WTC11 (cell line): ENCODE data around the gene ZNF598. TPM values are rescaled to one million over a fixed set of nuclear protein-coding genes. Genes with fewer than 3 reads are reported as not detected.

Source experiments
- ATAC-seq: fragments of 200-7000 bp; cut with Tn5 transposase; 2 replicates; pipeline ENCODE4 v1.10.0; 2021; ENCODE audit warnings: mild to moderate bottlenecking, moderate library complexity
- CTCF ChIA-PET: fragments of 300-600 bp; sonication (Branson Sonifier 250); formaldehyde crosslinking; loops from one replicate; lab custom pipeline; 2021; ENCODE audit warnings: antibody characterized with exemption; lab: Charles Lee
- POLR2A ChIA-PET: fragments of 350-600 bp; sonication (Branson Sonifier 250); formaldehyde crosslinking; loops from one replicate; lab custom pipeline; 2021; ENCODE audit warnings: antibody characterized with exemption; lab: Charles Lee
- DNase-seq: peaks from one replicate; pipeline ENCODE4 v3.0.0; 2021; ENCODE audit warnings: low spot score
- H3K27ac Mint-ChIP-seq: 2 replicates; pipeline ENCODE4 v1.8.0; 2021; ENCODE audit warnings: mixed read lengths
- H3K27me3 Mint-ChIP-seq: 2 replicates; pipeline ENCODE4 v1.8.0; 2021; ENCODE audit warnings: low read depth, mild to moderate bottlenecking, moderate library complexity, mixed read lengths
- H3K36me3 Mint-ChIP-seq: 2 replicates; pipeline ENCODE4 v1.8.0; 2021; ENCODE audit warnings: mixed read lengths
- H3K4me1 Mint-ChIP-seq: 2 replicates; pipeline ENCODE4 v1.8.0; 2022; ENCODE audit warnings: mixed read lengths
- H3K4me3 Mint-ChIP-seq: 2 replicates; pipeline ENCODE4 v1.8.0; 2021; ENCODE audit warnings: mild to moderate bottlenecking, moderate library complexity, mixed read lengths
- H3K9me3 Mint-ChIP-seq: 2 replicates; pipeline ENCODE4 v1.8.0; 2021; ENCODE audit warnings: mixed read lengths
- CBFB ChIP-seq: sonication (generic); formaldehyde crosslinking; IDR thresholded peaks from 2 replicates; pipeline ENCODE4 v1.8.1; 2022; ENCODE audit warnings: mild to moderate bottlenecking, low read depth, missing genetic modification reagents
- E2F5 ChIP-seq: sonication (generic); formaldehyde crosslinking; IDR thresholded peaks from 2 replicates; pipeline ENCODE4 v1.8.1; 2022; ENCODE audit warnings: mild to moderate bottlenecking, moderate library complexity, missing genetic modification reagents
- ESRRA ChIP-seq: sonication (generic); formaldehyde crosslinking; IDR thresholded peaks from 2 replicates; pipeline ENCODE4 v1.8.1; 2022; ENCODE audit warnings: mild to moderate bottlenecking, missing genetic modification reagents, borderline replicate concordance
- NFATC4 ChIP-seq: fragments of 250-450 bp; sonication (Bioruptor Pico); IDR thresholded peaks from 2 replicates; pipeline ENCODE4 v1.9.0; 2021; ENCODE audit warnings: mild to moderate bottlenecking
- NR1H2 ChIP-seq: sonication (generic); formaldehyde crosslinking; IDR thresholded peaks from 2 replicates; pipeline ENCODE4 v1.9.0; 2021; ENCODE audit warnings: mild to moderate bottlenecking, moderate library complexity, missing genetic modification reagents
- RORB ChIP-seq: fragments of 250-450 bp; sonication (Bioruptor Pico); IDR thresholded peaks from 2 replicates; pipeline ENCODE4 v1.9.0; 2021; ENCODE audit warnings: mild to moderate bottlenecking
- ZBTB21 ChIP-seq: sonication (generic); formaldehyde crosslinking; IDR thresholded peaks from 2 replicates; pipeline ENCODE4 v1.8.1; 2023; ENCODE audit warnings: mild to moderate bottlenecking, missing genetic modification reagents, borderline replicate concordance
- ZNF138 ChIP-seq: sonication (generic); formaldehyde crosslinking; conservative IDR thresholded peaks from 2 replicates; pipeline ENCODE4 v1.8.1; 2022; ENCODE audit warnings: mild to moderate bottlenecking, moderate library complexity, missing genetic modification reagents
- ZNF263 ChIP-seq: sonication (generic); formaldehyde crosslinking; IDR thresholded peaks from 2 replicates; pipeline ENCODE4 v1.8.1; 2022; ENCODE audit warnings: low read depth, mild to moderate bottlenecking, moderate library complexity, missing genetic modification reagents
- ZNF317 ChIP-seq: sonication (generic); formaldehyde crosslinking; IDR thresholded peaks from 2 replicates; pipeline ENCODE4 v1.8.1; 2023; ENCODE audit warnings: low read depth, mild to moderate bottlenecking, moderate library complexity, missing genetic modification reagents, borderline replicate concordance
- ZNF512 ChIP-seq: sonication (generic); formaldehyde crosslinking; IDR thresholded peaks from 2 replicates; pipeline ENCODE4 v1.8.1; 2022; ENCODE audit warnings: missing genetic modification reagents, borderline replicate concordance
- total RNA-seq: library from RNA; stranded (reverse); gene quantifications from 3 replicates; pipeline ENCODE4 v1.2.3, GENCODE V29; 2021
- TF ChIP-seq, protein P1 (sequence below): fragments of 250-450 bp; sonication (Bioruptor Pico); conservative IDR thresholded peaks from 2 replicates; pipeline ENCODE4 v1.9.0; 2021; ENCODE audit warnings: mild to moderate bottlenecking
- TF ChIP-seq, protein P2 (sequence below): fragments of 250-450 bp; sonication (Bioruptor Pico); IDR thresholded peaks from 2 replicates; pipeline ENCODE4 v1.8.0; 2021; ENCODE audit warnings: mild to moderate bottlenecking
- TF ChIP-seq, protein P3 (sequence below): fragments of 200-600 bp; IDR thresholded peaks from 2 replicates; pipeline ENCODE4 v1.8.0; 2022; ENCODE audit warnings: antibody characterized with exemption
- TF ChIP-seq, protein P4 (sequence below): sonication (generic); formaldehyde crosslinking; IDR thresholded peaks from 2 replicates; pipeline ENCODE4 v1.8.1; 2022; ENCODE audit warnings: low read depth, mild to moderate bottlenecking, moderate library complexity, missing genetic modification reagents, borderline replicate concordance
- TF ChIP-seq, protein P5 (sequence below): sonication (generic); formaldehyde crosslinking; conservative IDR thresholded peaks from 2 replicates; pipeline ENCODE4 v1.8.1; 2022; ENCODE audit warnings: mild to moderate bottlenecking, missing genetic modification reagents
- TF ChIP-seq, protein P6 (sequence below): fragments of 250-450 bp; sonication (Bioruptor Pico); IDR thresholded peaks from 2 replicates; pipeline ENCODE4 v2.1.2; 2022; ENCODE audit warnings: mild to moderate bottlenecking, moderate library complexity
- TF ChIP-seq, protein P7 (sequence below): fragments of 250-450 bp; sonication (Bioruptor Pico); IDR thresholded peaks from 2 replicates; pipeline ENCODE4 v1.9.0; 2021; ENCODE audit warnings: mild to moderate bottlenecking

Gene ZNF598
- total RNA-seq, 1 experiment from 2014 or later = 66.4 TPM

GRCh38 chr16:2042171-2042985 is 32.8 kb upstream of the ZNF598 start (continued):
- TF ChIP-seq, protein P1, sequence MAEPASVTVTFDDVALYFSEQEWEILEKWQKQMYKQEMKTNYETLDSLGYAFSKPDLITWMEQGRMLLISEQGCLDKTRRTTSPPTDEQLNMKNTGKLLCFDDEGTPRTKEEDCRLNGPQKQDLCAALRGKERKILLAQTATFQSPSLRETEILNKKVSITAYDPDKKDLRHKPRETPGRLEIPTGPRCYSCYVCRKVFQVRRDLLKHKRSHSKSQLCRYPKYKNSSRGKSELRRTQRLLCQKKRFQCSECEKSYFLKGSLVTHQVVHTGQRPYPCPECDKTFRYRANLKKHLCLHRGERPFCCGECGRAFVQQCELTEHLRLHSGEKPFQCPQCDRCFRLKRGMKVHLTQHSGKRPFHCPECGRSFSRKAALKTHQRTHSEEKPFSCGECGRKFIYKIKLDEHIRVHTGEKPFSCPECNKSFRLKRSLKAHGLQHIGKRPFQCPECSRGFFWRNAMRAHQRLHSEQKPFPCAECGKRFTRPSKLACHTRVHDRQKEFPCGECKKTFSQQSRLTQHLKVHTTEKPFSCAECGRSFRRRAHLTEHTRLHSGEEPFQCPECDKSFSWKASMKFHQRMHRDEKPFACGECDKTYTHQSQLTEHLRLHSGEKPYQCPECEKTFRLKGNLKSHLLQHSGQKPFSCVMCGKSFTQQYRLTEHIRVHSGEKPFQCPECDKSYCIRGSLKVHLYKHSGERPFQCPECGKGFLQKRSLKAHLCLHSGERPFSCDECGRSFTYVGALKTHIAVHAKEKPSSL (CRISPR knock-in tag) = no peak
- TF ChIP-seq CBFB (CRISPR knock-in tag) = no peak
- no peak for TF ChIP-seq ZNF317 (CRISPR knock-in tag)

DNA sequence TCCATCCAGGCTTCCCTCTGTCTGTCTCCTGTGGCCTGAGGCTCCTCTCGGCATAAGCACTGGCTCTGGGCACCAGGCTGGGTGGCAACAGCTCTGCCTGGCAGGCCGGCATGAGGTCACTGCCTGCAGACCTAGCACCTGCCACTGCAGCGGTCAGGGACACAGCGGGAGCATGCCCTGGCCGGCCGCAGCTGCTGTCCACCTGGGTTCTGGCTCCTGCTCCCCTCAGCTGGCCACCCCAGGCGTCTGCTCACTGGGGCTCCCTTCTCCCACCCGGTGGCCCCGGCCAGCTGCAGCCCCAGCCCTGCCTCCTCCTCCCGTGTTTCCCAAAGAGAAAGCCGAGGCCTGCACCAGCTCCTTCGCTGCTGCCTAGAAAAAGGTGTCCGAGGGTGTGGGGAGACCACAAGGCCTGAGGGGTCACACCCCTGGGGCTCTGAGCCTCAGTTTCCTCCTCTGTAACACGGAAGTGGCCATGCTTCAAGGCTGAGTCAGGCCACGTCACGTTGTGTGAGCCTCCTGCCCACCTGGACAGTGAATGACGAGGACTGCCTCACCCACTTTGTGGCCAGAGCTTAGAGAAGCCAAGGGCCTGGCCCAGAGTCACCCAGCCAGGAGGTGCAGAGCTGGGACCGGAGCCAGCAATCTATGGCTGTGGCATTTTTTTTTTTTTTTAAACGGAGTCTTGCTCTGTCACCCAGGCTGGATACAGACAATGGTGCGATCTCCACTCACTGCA is 31.3 kb upstream of the ZNF598 start:
- Mint-ChIP-seq H3K4me3 (no peak overlapping the region), H3K9me3 (no peaks in the 10 kb centered on the region), H3K4me1 (no peaks in the 10 kb centered on the region), H3K27ac (no peak overlapping the region), H3K36me3 (no peaks in the 10 kb centered on the region; the same call in 1 of the 2 replicates), H3K27me3 (no peaks in the 10 kb centered on the region)
- no peak for ATAC-seq
- ChIA-PET POLR2A (no interaction called here), CTCF (interaction anchor here (0.6 to 3.0 kb wide), 7 partner anchors 11 to 114 kb away, joined by 3 to 11 read pairs (median 3); no protein-coding TSS in a partner anchor)
- DNase-seq = no peak
- TF ChIP-seq, protein P2, sequence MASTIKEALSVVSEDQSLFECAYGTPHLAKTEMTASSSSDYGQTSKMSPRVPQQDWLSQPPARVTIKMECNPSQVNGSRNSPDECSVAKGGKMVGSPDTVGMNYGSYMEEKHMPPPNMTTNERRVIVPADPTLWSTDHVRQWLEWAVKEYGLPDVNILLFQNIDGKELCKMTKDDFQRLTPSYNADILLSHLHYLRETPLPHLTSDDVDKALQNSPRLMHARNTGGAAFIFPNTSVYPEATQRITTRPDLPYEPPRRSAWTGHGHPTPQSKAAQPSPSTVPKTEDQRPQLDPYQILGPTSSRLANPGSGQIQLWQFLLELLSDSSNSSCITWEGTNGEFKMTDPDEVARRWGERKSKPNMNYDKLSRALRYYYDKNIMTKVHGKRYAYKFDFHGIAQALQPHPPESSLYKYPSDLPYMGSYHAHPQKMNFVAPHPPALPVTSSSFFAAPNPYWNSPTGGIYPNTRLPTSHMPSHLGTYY (CRISPR knock-in tag) = no peak
- TF ChIP-seq ZNF512 (CRISPR knock-in tag) (no peak), ZNF138 (CRISPR knock-in tag) (no peak), RORB (CRISPR knock-in tag) (no peak), E2F5 (CRISPR knock-in tag) (no peak), ZNF263 (CRISPR knock-in tag) (no peak), ZBTB21 (CRISPR knock-in tag) (no peak), NFATC4 (CRISPR knock-in tag) (no peak), NR1H2 (CRISPR knock-in tag) (no peak), ESRRA (CRISPR knock-in tag) (no peak)
- TF ChIP-seq, protein P3, sequence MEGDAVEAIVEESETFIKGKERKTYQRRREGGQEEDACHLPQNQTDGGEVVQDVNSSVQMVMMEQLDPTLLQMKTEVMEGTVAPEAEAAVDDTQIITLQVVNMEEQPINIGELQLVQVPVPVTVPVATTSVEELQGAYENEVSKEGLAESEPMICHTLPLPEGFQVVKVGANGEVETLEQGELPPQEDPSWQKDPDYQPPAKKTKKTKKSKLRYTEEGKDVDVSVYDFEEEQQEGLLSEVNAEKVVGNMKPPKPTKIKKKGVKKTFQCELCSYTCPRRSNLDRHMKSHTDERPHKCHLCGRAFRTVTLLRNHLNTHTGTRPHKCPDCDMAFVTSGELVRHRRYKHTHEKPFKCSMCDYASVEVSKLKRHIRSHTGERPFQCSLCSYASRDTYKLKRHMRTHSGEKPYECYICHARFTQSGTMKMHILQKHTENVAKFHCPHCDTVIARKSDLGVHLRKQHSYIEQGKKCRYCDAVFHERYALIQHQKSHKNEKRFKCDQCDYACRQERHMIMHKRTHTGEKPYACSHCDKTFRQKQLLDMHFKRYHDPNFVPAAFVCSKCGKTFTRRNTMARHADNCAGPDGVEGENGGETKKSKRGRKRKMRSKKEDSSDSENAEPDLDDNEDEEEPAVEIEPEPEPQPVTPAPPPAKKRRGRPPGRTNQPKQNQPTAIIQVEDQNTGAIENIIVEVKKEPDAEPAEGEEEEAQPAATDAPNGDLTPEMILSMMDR = no peak
- TF ChIP-seq, protein P4, sequence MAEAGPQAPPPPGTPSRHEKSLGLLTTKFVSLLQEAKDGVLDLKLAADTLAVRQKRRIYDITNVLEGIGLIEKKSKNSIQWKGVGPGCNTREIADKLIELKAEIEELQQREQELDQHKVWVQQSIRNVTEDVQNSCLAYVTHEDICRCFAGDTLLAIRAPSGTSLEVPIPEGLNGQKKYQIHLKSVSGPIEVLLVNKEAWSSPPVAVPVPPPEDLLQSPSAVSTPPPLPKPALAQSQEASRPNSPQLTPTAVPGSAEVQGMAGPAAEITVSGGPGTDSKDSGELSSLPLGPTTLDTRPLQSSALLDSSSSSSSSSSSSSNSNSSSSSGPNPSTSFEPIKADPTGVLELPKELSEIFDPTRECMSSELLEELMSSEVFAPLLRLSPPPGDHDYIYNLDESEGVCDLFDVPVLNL (CRISPR knock-in tag) = no peak
- TF ChIP-seq, protein P5, sequence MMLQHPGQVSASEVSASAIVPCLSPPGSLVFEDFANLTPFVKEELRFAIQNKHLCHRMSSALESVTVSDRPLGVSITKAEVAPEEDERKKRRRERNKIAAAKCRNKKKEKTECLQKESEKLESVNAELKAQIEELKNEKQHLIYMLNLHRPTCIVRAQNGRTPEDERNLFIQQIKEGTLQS (CRISPR knock-in tag) = no peak
- TF ChIP-seq, protein P6, sequence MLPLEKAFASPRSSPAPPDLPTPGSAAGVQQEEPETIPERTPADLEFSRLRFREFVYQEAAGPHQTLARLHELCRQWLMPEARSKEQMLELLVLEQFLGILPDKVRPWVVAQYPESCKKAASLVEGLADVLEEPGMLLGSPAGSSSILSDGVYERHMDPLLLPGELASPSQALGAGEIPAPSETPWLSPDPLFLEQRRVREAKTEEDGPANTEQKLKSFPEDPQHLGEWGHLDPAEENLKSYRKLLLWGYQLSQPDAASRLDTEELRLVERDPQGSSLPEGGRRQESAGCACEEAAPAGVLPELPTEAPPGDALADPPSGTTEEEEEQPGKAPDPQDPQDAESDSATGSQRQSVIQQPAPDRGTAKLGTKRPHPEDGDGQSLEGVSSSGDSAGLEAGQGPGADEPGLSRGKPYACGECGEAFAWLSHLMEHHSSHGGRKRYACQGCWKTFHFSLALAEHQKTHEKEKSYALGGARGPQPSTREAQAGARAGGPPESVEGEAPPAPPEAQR (CRISPR knock-in tag) = no peak
- TF ChIP-seq, protein P7, sequence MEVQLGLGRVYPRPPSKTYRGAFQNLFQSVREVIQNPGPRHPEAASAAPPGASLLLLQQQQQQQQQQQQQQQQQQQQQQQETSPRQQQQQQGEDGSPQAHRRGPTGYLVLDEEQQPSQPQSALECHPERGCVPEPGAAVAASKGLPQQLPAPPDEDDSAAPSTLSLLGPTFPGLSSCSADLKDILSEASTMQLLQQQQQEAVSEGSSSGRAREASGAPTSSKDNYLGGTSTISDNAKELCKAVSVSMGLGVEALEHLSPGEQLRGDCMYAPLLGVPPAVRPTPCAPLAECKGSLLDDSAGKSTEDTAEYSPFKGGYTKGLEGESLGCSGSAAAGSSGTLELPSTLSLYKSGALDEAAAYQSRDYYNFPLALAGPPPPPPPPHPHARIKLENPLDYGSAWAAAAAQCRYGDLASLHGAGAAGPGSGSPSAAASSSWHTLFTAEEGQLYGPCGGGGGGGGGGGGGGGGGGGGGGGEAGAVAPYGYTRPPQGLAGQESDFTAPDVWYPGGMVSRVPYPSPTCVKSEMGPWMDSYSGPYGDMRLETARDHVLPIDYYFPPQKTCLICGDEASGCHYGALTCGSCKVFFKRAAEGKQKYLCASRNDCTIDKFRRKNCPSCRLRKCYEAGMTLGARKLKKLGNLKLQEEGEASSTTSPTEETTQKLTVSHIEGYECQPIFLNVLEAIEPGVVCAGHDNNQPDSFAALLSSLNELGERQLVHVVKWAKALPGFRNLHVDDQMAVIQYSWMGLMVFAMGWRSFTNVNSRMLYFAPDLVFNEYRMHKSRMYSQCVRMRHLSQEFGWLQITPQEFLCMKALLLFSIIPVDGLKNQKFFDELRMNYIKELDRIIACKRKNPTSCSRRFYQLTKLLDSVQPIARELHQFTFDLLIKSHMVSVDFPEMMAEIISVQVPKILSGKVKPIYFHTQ = no peak
